Stomach (tissue), 9 donors: ENCODE data around the gene ZMYND10. TPM values are rescaled to one million over a fixed set of nuclear protein-coding genes. Genes with fewer than 3 reads are reported as not detected.
A peak's percentile ranks its signal among the peaks of the same experiment; 100 is the strongest.
"Not testable (repeated sequence)": the region's sequence is repeated elsewhere in the genome, so short reads cannot be mapped to it uniquely, and the experiment has no call there.

ENCODE experiments used
- DNase-seq, 2 donors: peaks; one replicate each; pipeline versions ENCODE4 v3.0.0 to v3.0.0-alpha.2; 2013 to 2019
- H3K27ac ChIP-seq, 5 donors: fragments of 200-600 bp in 4 of 5; sonication (generic) in 4 of 5; one replicate each; pipeline ENCODE4 v1.5.1; 2013 to 2019; ENCODE audit warnings: mild to moderate bottlenecking in 1 of 5, moderate library complexity in 1 of 5
- H3K27me3 ChIP-seq, 3 donors: fragments of 200-600 bp; sonication (generic); one replicate each; pipeline ENCODE4 v1.5.1; 2017 to 2019; ENCODE audit warnings: mixed run types in 1 of 3
- H3K36me3 ChIP-seq, 4 donors: fragments of 200-600 bp; sonication (generic); 1 replicate in 3 of 4; 2 replicates in 1 of 4; pipeline ENCODE4 v1.5.1; 2016 to 2019
- H3K4me1 ChIP-seq, 4 donors: fragments of 200-600 bp; sonication (generic); one replicate each; pipeline ENCODE4 v1.5.1; 2016 to 2019
- H3K4me3 ChIP-seq, 4 donors: fragments of 200-600 bp; sonication (generic) in 3 of 4; one replicate each; pipeline ENCODE4 v1.5.1; 2016 to 2019; ENCODE audit warnings: mild to moderate bottlenecking in 1 of 4
- H3K9me3 ChIP-seq, 4 donors: fragments of 200-600 bp; sonication (generic); one replicate each; pipeline ENCODE4 v1.5.1; 2016 to 2019
- EP300 ChIP-seq: sonication (generic); formaldehyde crosslinking; IDR thresholded peaks from one replicate; pipeline ENCODE4 v1.6.1; 2017; ENCODE audit warnings: antibody characterized with exemption
- POLR2A ChIP-seq, 4 donors: fragments of 450-650 bp; IDR thresholded peaks; one replicate each; pipeline ENCODE4 v1.6.1; 2016; ENCODE audit warnings: antibody characterized with exemption in 4 of 4, control low read depth in 2 of 4, mild to moderate bottlenecking in 1 of 4, moderate library complexity in 1 of 4
- POLR2AphosphoS5 ChIP-seq, 3 donors: sonication (generic); formaldehyde crosslinking; IDR thresholded peaks; one replicate each; pipeline ENCODE4 v1.6.1; 2016; ENCODE audit warnings: antibody characterized with exemption in 3 of 3
- WGBS, 5 donors: extraction: QIAGEN DNeasy Blood & Tissue Kit in 3 of 5; methylation state at CpG; one replicate each; pipeline versions ENCODE4 v1.1.5 to v1.1.7; 2013 to 2018; 5-methylcytosine and 5-hydroxymethylcytosine counted together
- intact Hi-C: fragments of 100-400 bp; cut with DNase I; formaldehyde crosslinking; loops from one replicate; pipeline ENCODE4 v1.15.1; 2023; ENCODE audit warnings: low total_unique reads
- polyA plus RNA-seq, 3 donors: library from polyadenylated mRNA; stranded (reverse); fragments of 200-250 nt; gene quantifications; one replicate each; pipeline ENCODE4 v1.2.3, GENCODE V29; 2013
- total RNA-seq, 5 donors: library from RNA; depleted of rRNA; stranded (reverse); fragments of >200 nt; gene quantifications; one replicate each; pipeline versions ENCODE4 v1.1.0 to v1.2.3, GENCODE V29; 2014 to 2016
- TF ChIP-seq, protein P1 (sequence below), 7 experiments: fragments of 450-650 bp in 4 of 7; fragments of 200-600 bp in 3 of 7; sonication (generic) in 3 of 7; IDR thresholded peaks; one replicate each; pipeline ENCODE4 v1.5.1; 2016 to 2019; ENCODE audit warnings: antibody characterized with exemption in 7 of 7, control low read depth in 2 of 7, mild to moderate bottlenecking in 1 of 7
- donor health status: healthy with polysubstance abuse.
- donor health status: Bipolar disorder and iron deficiency.
- donor health status: healthy.

The ZMYND10 gene
- total and polyA plus RNA-seq, 8 donors, result 0.87 to 61.4 (median 0.92) TPM; not detected in 1

DNA sequence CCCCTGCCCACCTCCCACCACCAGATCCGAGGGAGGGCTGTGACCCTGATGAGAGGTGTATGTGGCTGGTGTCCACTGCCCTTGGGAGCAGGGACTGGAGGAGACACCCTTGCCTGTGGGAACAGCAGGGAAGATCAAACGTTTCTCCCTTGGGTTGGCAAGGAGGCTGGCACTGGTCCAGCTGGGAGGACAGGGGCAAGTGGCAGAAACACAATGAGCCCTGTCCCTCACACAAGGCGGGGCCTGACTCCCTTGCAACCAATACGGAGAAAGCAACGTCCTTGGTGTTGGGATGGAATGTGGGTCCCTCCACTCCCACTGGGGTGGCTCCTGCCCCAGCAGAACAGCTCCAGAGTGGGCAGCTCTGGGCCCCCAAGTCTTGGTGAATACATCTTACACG lies 28.2 kb downstream of the ZMYND10 start:
- DNase-seq, result peak; percentile 70 to 72
- H3K27ac ChIP-seq, result peak overlapping the region; percentile 80 to 95 (median 85)
- TF ChIP-seq POLR2AphosphoS5 (IDR thresholded peaks at IDR 0.05) (no peak), POLR2A (IDR thresholded peaks at IDR 0.05) (no peak), EP300 (no peak)
- TF ChIP-seq, protein P1, sequence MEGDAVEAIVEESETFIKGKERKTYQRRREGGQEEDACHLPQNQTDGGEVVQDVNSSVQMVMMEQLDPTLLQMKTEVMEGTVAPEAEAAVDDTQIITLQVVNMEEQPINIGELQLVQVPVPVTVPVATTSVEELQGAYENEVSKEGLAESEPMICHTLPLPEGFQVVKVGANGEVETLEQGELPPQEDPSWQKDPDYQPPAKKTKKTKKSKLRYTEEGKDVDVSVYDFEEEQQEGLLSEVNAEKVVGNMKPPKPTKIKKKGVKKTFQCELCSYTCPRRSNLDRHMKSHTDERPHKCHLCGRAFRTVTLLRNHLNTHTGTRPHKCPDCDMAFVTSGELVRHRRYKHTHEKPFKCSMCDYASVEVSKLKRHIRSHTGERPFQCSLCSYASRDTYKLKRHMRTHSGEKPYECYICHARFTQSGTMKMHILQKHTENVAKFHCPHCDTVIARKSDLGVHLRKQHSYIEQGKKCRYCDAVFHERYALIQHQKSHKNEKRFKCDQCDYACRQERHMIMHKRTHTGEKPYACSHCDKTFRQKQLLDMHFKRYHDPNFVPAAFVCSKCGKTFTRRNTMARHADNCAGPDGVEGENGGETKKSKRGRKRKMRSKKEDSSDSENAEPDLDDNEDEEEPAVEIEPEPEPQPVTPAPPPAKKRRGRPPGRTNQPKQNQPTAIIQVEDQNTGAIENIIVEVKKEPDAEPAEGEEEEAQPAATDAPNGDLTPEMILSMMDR (IDR thresholded peaks at IDR 0.05), result no peak
- H3K9me3 ChIP-seq, result no peaks in the 10 kb centered on the region
- intact Hi-C loops, result no loop called here
- H3K4me1 ChIP-seq, result peaks cover 59 to 79% (median 74%) of the 10 kb centered on the region in 4 donors
- 36 to 57% (median 49%) methylated on average over 5 to 6 of the region's 6 CpGs for WGBS, 5 donors
- peaks cover 12 to 44% (median 40%) of the 10 kb centered on the region in 4 donors for H3K36me3 ChIP-seq
- peak overlapping the region in 1 of 4 donors; percentile 19 for H3K4me3 ChIP-seq
- H3K27me3 ChIP-seq, result no peaks in the 10 kb centered on the region

DNA sequence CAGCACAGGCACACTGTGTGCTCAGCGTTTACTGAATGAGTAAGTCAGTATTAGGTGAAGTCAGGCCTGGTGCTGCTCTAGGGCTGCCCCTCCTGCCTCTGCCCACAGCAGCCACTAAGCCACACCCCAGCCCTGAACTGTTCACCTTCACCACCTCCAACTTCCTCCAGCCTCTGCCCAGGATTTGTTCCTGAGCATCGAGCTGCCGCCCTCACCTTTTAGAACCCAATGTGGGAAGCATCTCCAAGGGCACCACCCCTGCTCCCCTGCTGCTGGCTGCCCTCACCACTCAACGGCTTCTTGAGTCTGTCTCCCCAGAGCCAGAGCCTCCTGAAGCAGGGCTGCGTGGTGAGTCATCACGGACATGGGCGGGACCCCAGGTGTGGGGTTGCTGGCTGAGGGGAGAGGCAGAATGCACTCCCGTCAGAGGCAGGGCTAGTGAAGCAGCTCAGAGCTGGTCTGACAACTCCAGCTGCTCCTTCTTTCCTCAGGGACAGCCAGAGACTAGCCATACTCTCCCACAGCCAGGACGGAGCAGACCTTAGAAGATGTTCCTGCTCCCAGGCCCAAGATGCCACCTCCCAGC lies 28.8 kb downstream of the ZMYND10 start:
- Histone ChIP-seq H3K36me3 (peaks cover 12 to 48% (median 40%) of the 10 kb centered on the region in 4 donors), H3K4me3 (peak overlapping the region in 1 of 4 donors; percentile 19), H3K9me3 (no peaks in the 10 kb centered on the region), H3K27me3 (no peaks in the 10 kb centered on the region), H3K27ac (peak overlapping the region; percentile 80 to 95 (median 85)), H3K4me1 (peaks cover 54 to 74% (median 68%) of the 10 kb centered on the region in 4 donors)
- intact Hi-C loops, result no loop called here
- TF ChIP-seq, protein P1 (IDR thresholded peaks at IDR 0.05), result no peak
- no peak for TF ChIP-seq EP300
- peak in 1 of 4 donors; percentile 28 for TF ChIP-seq POLR2A (IDR thresholded peaks at IDR 0.05)
- TF ChIP-seq POLR2AphosphoS5 (IDR thresholded peaks at IDR 0.05), result peak in 2 of 3 donors; percentile 74 to 77
- DNase-seq, result peak; percentile 87 to 94
- 25 to 45% (median 31%) methylated on average over 8 to 9 of the region's 9 CpGs for WGBS, 5 donors

DNA sequence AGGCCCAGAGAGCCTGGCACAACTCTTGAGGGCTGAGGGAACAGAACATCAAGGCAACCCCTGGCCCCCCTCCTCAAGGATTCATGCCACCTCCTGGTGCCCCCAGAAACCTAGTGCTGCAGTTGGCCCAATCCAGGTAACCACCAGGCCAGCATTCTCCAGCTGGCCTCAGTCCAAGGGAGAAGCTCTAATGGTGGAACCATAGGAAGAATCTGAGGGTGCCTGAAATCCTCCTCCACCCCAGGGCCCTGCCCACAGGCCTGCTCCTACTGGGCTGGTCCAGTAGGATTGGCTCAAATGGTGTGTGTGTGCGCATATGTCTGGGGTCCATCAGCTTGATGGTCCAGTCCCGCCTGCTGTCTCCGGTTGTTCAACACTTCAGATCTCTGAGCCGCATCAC lies 30.7 kb downstream of the ZMYND10 start:
- WGBS, 5 donors, result 87 to 100% (median 93%) methylated on average over 4 of the region's 4 CpGs
- Histone ChIP-seq H3K4me3 (no peak overlapping the region), H3K27me3 (no peaks in the 10 kb centered on the region), H3K4me1 (peaks cover 44 to 65% (median 58%) of the 10 kb centered on the region in 4 donors), H3K36me3 (peaks cover 12 to 47% (median 40%) of the 10 kb centered on the region in 4 donors), H3K27ac (peak overlapping the region; percentile 48 to 95 (median 61)), H3K9me3 (no peaks in the 10 kb centered on the region)
- no peak for TF ChIP-seq POLR2AphosphoS5 (IDR thresholded peaks at IDR 0.05)
- DNase-seq, result no peak
- intact Hi-C loops, result no loop called here

DNA sequence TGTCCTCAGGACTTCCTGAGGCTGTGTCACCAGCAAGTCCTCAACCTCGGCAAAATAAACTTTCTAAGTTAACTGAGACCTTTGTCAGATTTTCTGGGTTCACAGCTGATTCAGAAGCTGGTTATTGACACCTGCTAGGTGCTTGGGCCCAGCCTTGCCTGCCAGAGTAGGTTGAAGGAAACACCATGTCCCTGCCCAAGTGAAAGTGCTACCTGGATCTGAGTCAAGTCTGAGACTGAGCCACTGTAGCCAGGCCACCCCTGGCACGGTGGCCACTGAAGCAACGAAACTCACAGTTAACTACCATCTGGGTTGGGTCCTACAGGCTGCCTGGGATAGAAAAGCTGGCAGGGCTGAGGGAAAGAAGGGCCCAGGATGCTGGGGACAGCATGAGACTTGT lies 31.2 kb downstream of the ZMYND10 start:
- WGBS, 5 donors, result 33 to 67% (median 41%) methylated on average over 3 of the region's 3 CpGs
- TF ChIP-seq POLR2AphosphoS5 (IDR thresholded peaks at IDR 0.05) (peak in 1 of 3 donors; percentile 29), POLR2A (IDR thresholded peaks at IDR 0.05) (no peak)
- Histone ChIP-seq H3K27me3 (no peaks in the 10 kb centered on the region), H3K27ac (peak overlapping the region; percentile 48 to 95 (median 61)), H3K4me3 (no peak overlapping the region), H3K9me3 (no peaks in the 10 kb centered on the region), H3K4me1 (peaks cover 39 to 65% (median 55%) of the 10 kb centered on the region in 4 donors), H3K36me3 (peaks cover 12 to 42% (median 37%) of the 10 kb centered on the region in 4 donors)
- DNase-seq, result peak in 1 of 2 donors; percentile 81
- intact Hi-C loops, result no loop called here

GRCh38 chr3:50312041-50312440 lies 33.5 kb downstream of the ZMYND10 start:
- intact Hi-C loops, H3K27me3 ChIP-seq, H3K9me3 ChIP-seq, DNase-seq, H3K4me3 ChIP-seq: not testable (repeated sequence)
- 85 to 95% (median 91%) methylated on average over 11 to 32 of the region's 32 CpGs; no CpG with 5 or more reads in 1 of the 5 donors for WGBS, 5 donors
- peaks cover 16 to 42% (median 32%) of the 10 kb centered on the region in 4 donors for H3K4me1 ChIP-seq
- peak overlapping the region in 2 of 5 donors; percentile 46 for H3K27ac ChIP-seq
- peaks cover 3 to 28% (median 20%) of the 10 kb centered on the region in 4 donors for H3K36me3 ChIP-seq

- peak in 1 of 2 donors; percentile 5 for DNase-seq
- intact Hi-C loops, result no loop called here
- H3K4me1 ChIP-seq, result peaks cover 25 to 47% (median 42%) of the 10 kb centered on the region in 4 donors
- H3K9me3 ChIP-seq, result no peaks in the 10 kb centered on the region
- H3K36me3 ChIP-seq, result peaks cover 0 to 6% (median 0%) of the 10 kb centered on the region in 4 donors
- H3K4me3 ChIP-seq, result no peak overlapping the region
- TF ChIP-seq EP300 (no peak), POLR2A (IDR thresholded peaks at IDR 0.05) (no peak), POLR2AphosphoS5 (IDR thresholded peaks at IDR 0.05) (no peak)
- TF ChIP-seq, protein P1 (IDR thresholded peaks at IDR 0.05), result no peak
- no peak overlapping the region for H3K27ac ChIP-seq
- no peaks in the 10 kb centered on the region for H3K27me3 ChIP-seq
Observed at GRCh38 chr3:50304601-50305000, 40.9 kb downstream of the ZMYND10 start.
